Progenitor cell of endocrine pancreas (in vitro differentiated cells): Measurements from ENCODE around the gene POLR3GL. TPM values are rescaled to one million over a fixed set of nuclear protein-coding genes. Genes with fewer than 3 reads are reported as not detected.

Experiments used
- DNase-seq: peaks from one replicate; pipeline ENCODE4 v3.0.0; 2021; ENCODE audit warnings: low spot score; ENCODE audit not compliant: unreplicated experiment
- H3K27ac Mint-ChIP-seq: 2 replicates; pipeline ENCODE4 v1.8.0; 2021; ENCODE audit warnings: mild to moderate bottlenecking, moderate library complexity, mixed read lengths
- H3K27me3 Mint-ChIP-seq: 2 replicates; pipeline ENCODE4 v1.8.0; 2021; ENCODE audit warnings: mixed read lengths
- H3K36me3 Mint-ChIP-seq: 2 replicates; pipeline ENCODE4 v1.8.0; 2022; ENCODE audit warnings: mixed read lengths; ENCODE audit not compliant: insufficient read depth
- H3K4me1 Mint-ChIP-seq: 2 replicates; pipeline ENCODE4 v1.8.0; 2021; ENCODE audit warnings: low read depth, mixed read lengths
- H3K4me3 Mint-ChIP-seq: 2 replicates; pipeline ENCODE4 v1.8.0; 2021; ENCODE audit warnings: low read depth, mild to moderate bottlenecking, moderate library complexity, mixed read lengths
- H3K9me3 Mint-ChIP-seq: 2 replicates; pipeline ENCODE4 v1.8.0; 2021; ENCODE audit warnings: low read depth, mixed read lengths
- CTCF ChIP-seq: fragments of 200-600 bp; sonication (generic); IDR thresholded peaks from one replicate; pipeline ENCODE4 v1.5.0; 2021; ENCODE audit warnings: antibody characterized with exemption, mild to moderate bottlenecking; ENCODE audit not compliant: unreplicated experiment
- total RNA-seq: library from RNA; stranded (reverse); gene quantifications from 2 replicates; pipeline ENCODE4 v1.2.1, GENCODE V29; 2021

The POLR3GL gene
- total RNA-seq, 1 donor from 2014 or later, result 13.7 TPM

- H3K9me3 Mint-ChIP-seq, result no peaks in the 10 kb centered on the region
Observed at GRCh38 chr1:145942871-145943270, 21.6 kb upstream of the POLR3GL start.

GRCh38 chr1:145944532-145944931, 20.0 kb upstream of the POLR3GL start:
- no peak for DNase-seq
- no peaks in the 10 kb centered on the region for H3K9me3 Mint-ChIP-seq
- no peaks in the 10 kb centered on the region for H3K4me1 Mint-ChIP-seq
- no peaks in the 10 kb centered on the region for H3K36me3 Mint-ChIP-seq
- no peak for TF ChIP-seq CTCF
- peaks cover 17% of the 10 kb centered on the region for H3K27me3 Mint-ChIP-seq
- H3K27ac Mint-ChIP-seq, result no peak overlapping the region
- H3K4me3 Mint-ChIP-seq, result no peak overlapping the region

More at GRCh38 chr1:145942871-145943270, 21.6 kb upstream of the POLR3GL start:
- no peaks in the 10 kb centered on the region for H3K4me1 Mint-ChIP-seq
- H3K27ac Mint-ChIP-seq, result no peak overlapping the region
- H3K27me3 Mint-ChIP-seq, result peaks cover 10% of the 10 kb centered on the region
- H3K36me3 Mint-ChIP-seq, result no peaks in the 10 kb centered on the region
- DNase-seq, result no peak
- no peak overlapping the region for H3K4me3 Mint-ChIP-seq
- no peak for TF ChIP-seq CTCF

- Mint-ChIP-seq H3K4me3 (no peak overlapping the region), H3K36me3 (no peaks in the 10 kb centered on the region), H3K27ac (no peak overlapping the region), H3K4me1 (no peaks in the 10 kb centered on the region), H3K27me3 (peaks cover 23% of the 10 kb centered on the region), H3K9me3 (no peaks in the 10 kb centered on the region)
- no peak for DNase-seq
- no peak for TF ChIP-seq CTCF
Observed at GRCh38 chr1:145946477-145946986, 18.0 kb upstream of the POLR3GL start.

GRCh38 chr1:145947551-145947950, 16.9 kb upstream of the POLR3GL start:
- H3K4me1 Mint-ChIP-seq, result no peaks in the 10 kb centered on the region
- H3K36me3 Mint-ChIP-seq, result no peaks in the 10 kb centered on the region
- DNase-seq, result no peak
- TF ChIP-seq CTCF, result no peak
- H3K27ac Mint-ChIP-seq, result no peak overlapping the region
- no peak overlapping the region for H3K4me3 Mint-ChIP-seq
- H3K27me3 Mint-ChIP-seq, result peaks cover 26% of the 10 kb centered on the region
- H3K9me3 Mint-ChIP-seq, result no peaks in the 10 kb centered on the region

- Mint-ChIP-seq H3K27me3 (peaks cover 29% of the 10 kb centered on the region), H3K36me3 (no peaks in the 10 kb centered on the region), H3K4me3 (no peak overlapping the region), H3K4me1 (peaks cover 2% of the 10 kb centered on the region), H3K27ac (no peak overlapping the region), H3K9me3 (no peaks in the 10 kb centered on the region)
- DNase-seq, result no peak
- TF ChIP-seq CTCF, result no peak
Observed at GRCh38 chr1:145949219-145949618, 15.3 kb upstream of the POLR3GL start.
